Body of pancreas (tissue), 4 donors: ENCODE data around the gene SALL4.

Source experiments
- POLR2A ChIP-seq, 3 donors: fragments of 450-650 bp; IDR thresholded peaks; one replicate each; pipeline ENCODE4 v1.6.1; 2016; ENCODE audit warnings: antibody characterized with exemption in 3 of 3, mild to moderate bottlenecking in 2 of 3
- TF ChIP-seq, protein P1 (sequence below), 7 experiments: fragments of 450-650 bp in 4 of 7; fragments of 200-600 bp in 3 of 7; sonication (generic) in 3 of 7; IDR thresholded peaks; one replicate each; pipeline ENCODE4 v1.5.1; 2016 to 2019; ENCODE audit warnings: antibody characterized with exemption in 7 of 7

DNA sequence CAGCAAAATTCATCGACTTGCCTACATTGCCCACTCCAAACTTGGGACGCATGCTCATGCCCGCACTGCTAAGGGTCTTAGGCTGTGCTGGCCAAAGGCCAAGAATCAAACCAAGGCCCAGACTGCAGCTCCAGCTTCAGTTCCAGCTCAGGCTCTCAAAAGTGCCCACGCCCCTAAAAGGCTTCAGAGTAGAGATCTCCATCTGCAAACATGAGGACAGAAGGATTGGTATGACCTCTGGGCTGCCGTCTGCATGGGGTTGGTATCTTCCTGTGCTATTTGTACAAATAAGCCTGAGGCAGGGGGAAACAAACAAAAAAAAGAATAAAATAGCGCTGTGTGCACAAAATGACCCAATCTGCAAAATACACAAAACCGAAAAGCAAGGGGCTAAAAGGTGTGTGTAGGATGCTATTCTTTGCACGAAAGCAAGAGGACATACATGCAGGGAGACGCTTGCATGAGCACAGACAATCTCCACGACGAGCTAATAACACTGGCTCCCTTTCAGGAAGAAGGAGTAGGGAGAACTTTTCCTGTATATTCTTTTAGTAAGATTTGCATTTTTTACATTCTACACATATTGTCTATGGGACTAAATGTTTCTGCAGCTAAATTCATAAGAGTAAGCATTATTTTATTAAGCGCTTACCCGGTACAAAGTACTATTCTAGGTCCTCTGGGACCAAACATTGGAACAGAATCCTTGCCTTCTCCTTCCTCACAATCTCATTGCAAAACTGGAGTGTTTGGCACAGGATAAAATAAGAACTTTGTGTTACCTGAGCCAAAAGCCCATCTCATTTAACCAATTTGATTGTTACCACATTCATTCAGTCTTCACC lies 67.2 kb downstream of the SALL4 start:
- TF ChIP-seq, protein P1, sequence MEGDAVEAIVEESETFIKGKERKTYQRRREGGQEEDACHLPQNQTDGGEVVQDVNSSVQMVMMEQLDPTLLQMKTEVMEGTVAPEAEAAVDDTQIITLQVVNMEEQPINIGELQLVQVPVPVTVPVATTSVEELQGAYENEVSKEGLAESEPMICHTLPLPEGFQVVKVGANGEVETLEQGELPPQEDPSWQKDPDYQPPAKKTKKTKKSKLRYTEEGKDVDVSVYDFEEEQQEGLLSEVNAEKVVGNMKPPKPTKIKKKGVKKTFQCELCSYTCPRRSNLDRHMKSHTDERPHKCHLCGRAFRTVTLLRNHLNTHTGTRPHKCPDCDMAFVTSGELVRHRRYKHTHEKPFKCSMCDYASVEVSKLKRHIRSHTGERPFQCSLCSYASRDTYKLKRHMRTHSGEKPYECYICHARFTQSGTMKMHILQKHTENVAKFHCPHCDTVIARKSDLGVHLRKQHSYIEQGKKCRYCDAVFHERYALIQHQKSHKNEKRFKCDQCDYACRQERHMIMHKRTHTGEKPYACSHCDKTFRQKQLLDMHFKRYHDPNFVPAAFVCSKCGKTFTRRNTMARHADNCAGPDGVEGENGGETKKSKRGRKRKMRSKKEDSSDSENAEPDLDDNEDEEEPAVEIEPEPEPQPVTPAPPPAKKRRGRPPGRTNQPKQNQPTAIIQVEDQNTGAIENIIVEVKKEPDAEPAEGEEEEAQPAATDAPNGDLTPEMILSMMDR (IDR thresholded peaks at IDR 0.05), result no peak
- TF ChIP-seq POLR2A (IDR thresholded peaks at IDR 0.05), result no peak
